Measurements from ENCODE around the gene BANP.
"Not testable (repeated sequence)": the region's sequence is repeated elsewhere in the genome, so short reads cannot be mapped to it uniquely, and the experiment has no call there.

Gene BANP

DNA sequence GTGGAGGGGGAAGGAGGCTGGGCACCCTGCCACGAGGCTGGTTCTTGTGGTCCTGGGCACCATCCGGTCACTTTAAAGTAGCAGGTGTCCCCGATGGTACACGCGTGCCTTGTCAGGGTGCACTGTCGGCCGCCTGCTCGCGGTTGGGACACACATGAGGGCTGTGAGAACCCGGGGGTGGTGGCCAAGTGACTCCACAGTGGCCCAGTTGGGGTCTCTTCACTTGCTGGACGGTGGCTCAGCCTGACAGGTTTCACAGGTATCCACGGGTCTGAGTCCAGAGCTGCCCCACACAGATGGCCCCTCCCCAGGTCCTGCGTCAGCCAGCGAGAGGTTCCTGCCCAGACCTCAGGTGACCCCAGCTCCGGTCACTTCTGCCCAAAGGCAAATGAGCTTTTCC, 137.8 kb downstream of the BANP start:
- not testable (repeated sequence) for DNase-seq

DNA sequence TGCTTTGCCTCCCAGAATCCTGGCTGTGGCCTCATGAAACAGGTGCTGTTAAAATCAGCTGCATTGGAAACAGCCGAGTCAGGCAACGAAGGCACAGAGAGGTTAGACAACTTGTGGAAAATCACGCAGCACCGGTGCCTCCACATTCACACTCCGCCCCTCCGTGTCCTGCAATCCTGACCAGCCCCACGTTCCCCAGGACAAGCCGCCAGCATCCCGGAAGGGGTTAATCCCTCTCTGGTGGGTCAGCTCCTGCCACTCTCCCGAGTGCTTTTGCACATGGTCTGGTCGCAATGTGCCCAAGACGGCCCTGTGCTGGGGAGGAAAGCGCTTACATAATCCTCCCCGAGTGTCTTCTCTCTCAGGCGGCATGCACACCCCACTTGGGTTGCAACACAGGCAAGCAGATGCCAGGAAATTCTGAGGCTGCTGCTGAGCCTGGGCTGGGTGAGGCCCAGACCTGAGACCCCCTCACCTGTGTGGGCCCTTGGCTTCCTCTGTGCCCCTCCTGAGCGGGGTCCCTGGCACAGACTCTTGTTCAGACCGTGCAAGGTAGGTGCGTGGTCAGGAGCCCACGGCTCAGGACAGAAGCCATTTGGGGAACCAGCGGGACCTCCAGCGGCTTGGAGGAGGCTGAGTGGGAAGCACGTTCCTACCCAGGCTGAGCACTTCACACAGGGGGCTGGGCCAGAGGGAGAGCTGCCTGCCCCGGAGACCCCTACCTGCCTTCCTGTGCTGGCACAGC, 138.6 kb downstream of the BANP start:
- DNase-seq: peak; percentile 11 to 16

DNA sequence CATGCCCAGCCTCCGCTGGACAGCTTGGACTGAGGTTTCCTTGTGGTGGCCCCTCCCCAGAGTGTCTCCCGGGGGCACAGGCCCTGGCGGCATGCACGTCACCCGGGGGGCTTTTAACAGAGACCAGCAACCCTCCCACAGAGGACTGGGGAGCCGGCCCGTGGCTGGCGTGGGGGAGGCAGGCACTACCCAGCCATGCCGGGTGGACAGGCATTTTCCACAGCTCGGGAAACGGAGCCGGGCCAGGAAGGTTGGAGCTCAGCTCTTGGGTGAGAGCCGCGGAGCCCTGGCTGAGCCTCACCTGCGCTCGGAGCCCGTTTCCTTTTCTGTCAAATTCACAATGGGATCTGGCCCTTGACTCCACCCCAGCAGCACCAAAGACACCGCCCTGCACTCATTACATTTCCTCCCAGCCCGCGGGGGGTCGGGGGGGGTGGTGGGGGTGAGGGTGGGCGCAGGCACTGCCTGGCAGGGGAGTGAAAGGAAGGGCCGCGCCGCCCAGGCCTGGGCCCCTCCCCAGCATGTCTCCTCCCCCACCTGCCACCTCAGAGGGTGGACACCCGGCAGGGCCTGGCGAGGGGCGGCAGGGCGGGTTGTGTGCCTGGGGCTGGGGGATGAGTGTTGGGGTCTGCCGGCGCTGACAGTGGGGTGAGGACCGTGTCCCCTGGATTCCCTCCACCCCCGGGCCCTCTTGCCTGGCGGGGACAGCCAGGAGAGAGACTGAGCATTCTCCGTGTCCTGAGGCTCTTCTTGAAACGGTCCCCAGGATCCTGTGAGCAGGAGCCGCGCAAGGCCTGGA, 139.3 kb downstream of the BANP start:
- DNase-seq: not testable (repeated sequence)

DNA sequence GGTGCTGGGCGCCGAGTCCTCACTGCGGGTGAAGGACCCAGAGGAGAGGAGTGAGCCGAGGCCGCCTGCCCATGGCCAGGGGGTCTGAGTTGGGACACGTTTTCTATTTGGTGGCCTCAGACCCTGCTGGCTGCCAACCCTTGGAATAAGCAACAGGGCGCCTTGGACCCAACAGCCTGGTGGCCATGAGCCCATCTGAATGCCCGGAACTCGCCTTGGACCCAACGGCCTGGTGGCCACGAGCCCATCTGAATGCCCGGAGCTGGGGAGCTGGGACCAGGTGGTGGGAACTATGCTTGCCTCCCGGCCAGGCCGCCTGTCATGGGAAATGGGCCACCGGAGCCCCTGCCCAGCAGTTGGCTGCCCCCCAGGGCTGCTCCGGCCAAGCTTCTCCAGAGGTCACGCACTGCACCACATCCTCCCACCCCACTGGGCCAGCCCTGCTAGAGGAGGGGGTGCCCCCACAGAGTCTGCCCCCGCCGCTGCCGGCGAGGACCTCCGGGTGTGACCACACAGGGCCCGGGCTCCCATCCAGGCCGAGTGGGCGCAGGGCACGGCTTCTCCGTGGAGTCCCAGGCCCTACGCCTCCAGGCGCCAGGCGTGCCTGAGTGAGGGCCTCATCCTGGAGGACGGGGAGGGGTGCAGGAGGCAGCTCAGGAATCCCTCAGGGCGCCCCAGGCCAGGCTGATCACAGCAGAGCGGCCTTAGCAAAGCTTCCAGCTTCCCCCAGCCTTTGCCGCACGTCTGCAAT, 140.2 kb downstream of the BANP start:
- DNase-seq: peak in 1 of 2 donors; percentile 21

DNA sequence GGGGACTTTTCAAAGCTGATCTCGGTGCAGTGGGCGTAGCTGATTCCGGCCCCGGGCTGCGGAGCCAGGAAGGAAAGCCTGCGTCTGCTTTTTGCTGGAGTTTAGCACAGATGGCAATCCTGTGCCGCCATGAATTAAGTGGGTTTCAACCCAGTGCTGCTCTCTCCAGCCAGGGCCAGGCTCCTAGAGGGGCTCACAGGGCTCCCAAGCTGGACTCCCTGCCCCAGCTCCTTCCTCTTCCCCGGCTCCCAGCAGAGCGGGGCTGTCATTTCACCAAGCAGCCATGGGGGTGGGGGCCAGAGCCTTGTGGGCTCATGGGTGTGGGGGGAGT, 140.7 kb downstream of the BANP start:
- DNase-seq: not testable (repeated sequence)

DNA sequence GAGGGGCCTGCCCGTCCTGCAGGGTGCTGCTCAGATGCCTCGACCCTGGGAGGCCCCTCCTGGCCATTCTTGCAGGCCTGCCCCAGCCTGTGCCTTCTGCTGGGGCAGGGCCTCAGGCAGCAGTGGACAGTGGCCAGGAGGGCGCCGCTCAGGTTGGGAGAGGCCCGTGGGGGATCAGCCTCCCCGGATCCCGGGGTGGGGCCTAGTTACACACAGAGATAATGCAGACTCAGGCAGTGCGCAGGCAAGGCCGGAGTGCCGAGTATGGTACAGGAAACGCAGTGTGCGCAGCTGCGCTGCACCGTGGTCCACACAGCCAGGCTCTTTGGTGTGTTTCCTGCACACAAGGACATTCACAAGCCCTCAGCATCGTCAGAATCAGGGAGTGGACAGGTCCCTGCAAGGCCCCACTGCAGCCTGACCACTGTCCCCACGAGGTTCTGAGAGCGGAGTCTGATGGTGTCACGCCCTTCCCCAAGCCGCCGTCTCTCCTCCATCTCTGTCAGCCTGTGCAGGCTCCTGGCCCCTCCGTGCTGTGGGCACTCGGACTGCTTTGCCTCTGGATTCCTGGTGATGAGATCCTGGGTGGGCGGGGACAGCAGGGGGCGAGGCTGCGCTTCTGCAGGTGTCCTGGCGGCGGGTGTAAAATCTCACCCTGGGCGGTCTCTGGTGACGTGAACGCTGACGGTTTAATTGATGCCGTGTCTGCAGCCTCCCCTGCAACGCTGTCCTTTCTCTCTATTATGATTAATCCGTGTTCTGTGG, 141.7 kb downstream of the BANP start:
- not testable (repeated sequence) for DNase-seq

DNA sequence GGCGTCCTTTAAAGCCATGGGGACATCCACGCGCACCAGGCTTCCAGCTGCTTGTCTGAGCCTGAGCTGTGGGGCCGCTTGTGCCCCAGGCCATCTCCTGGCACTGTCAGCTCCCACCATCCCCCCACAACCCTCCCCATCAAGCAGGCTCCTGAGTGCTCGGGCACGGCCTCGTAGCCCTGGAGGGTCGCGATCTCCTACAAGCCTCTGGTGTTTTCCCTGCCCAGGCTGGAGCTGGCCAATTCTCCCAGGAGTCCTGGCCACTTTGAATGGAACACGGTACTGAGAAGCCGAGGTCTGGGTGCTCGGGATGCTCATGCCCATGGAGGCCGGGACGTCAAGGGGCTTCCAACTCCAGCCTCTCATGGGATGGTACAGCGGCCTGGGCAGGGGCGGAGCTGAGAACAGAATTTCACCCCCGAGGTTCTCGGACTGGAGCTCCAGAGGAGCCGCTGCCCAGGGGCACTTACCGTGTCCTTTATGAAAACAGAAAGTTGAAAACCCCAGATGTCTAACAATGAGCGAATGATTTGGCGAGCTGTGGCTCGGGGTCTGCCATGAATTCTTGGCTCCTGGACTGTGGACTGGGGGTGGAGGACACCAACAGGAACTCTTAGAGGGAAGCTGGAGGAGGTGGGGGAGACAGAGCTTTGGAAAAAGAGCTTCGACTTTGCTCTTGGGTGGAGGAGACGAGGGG, 142.5 kb downstream of the BANP start:
- DNase-seq: not testable (repeated sequence)

DNA sequence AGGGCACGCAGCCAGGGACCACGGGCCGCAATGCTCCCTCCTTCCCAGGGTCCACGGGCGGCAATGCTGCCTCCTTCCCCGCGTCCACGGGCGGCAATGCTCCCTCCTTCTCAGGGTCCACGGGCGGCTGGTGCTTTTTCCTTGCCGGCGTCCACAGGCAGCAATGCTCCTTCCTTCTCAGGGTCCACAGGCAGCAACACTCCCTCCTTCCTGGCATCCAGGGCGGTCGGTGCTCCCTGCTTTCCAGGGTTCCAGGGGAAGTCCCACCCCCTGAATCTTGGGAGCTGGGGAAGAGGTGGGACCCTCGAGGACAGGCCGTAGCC, 143.0 kb downstream of the BANP start:
- not testable (repeated sequence) for DNase-seq

DNA sequence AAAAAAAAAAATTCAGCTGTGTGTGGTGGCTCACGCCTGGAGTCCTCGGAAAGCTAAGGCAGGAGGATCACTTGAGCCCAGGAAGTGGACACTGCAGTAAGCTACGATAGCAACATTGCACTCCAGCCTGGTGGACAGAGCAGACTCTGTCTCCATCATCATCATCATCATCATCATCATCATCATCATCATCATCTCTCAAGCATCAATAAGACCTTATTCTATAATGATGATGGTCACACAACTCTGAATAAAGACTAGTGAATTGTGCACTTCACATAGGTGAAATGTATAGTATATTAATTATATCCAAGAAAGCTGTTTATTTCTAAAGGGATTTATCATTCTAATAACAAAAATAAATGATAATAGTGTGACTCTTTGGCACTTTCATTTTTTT, 143.7 kb downstream of the BANP start:
- DNase-seq: not testable (repeated sequence)

DNA sequence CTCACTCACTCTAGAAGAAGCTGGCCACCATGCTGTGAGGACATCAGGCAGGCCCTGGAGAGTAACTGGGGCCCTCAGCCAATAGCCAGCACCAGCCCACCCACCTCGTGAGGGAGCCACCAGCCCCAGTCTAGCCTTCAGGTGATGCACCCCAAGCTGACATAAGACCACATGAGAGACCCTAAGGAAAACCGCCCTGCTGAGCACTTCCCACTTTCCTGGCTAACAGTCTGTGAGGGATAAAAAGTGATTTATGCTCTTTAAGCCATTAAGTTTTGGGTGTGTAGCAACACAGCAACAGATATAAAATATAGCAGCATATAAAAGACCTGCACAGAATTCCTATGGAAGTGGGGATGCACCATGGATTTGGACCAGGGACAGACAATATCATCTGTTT, 145.4 kb downstream of the BANP start:
- not testable (repeated sequence) for DNase-seq

DNA sequence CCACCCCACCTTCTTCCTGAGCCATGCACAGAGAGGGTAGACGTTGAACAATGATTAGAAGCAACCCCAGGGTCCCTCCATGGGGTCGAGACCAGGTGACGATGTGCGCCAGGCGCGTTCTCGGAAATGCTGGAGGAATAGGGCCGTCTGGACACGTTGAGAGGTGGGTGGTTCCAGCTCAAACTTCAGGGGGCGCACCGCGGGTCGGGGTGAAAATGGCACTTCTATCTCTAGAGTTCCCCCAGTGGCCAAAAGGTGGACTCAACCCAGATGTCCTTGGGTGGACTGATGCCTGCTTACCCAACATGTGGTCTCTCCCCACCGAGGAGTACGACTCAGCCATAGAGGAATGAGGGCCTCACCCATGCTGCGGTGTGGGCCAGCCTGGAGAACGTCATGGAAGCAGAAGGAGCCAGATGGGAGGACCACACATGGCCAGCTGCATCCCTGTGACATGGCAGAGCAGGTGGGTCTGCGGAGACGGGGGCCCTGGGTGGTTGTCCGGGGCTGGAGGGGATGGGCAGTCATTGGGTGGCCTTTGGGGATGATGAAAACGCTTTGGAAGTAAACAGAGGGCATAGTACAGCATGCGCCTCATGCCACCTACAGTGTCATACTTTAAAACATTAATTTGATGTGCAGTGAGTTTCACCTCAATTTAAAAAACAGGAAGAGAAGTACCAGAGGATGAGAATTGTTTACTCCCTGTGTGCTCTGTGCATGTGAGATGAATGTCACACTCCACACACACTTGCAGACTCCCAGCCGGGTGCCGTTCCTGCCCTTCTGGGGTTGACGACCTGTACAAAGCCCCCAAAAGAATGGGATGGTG, 147.7 kb downstream of the BANP start:
- DNase-seq: not testable (repeated sequence)

DNA sequence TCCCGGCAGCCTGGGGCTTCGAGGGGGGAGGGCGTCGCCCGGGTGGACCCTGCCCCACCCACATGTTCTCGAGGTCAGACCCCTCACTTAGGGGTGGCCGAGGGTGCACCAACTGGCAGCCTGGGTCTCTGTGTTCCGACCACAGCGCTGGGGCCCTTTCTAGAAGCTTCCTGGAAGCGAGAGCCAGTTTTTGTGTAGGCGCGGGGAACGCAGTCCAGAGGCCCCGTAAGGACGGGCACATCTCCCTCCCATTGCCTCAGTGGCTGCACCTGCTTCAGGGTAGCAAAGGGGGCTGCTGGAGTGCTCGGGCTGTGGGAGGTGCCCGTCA, 148.3 kb downstream of the BANP start:
- no peak for DNase-seq

DNA sequence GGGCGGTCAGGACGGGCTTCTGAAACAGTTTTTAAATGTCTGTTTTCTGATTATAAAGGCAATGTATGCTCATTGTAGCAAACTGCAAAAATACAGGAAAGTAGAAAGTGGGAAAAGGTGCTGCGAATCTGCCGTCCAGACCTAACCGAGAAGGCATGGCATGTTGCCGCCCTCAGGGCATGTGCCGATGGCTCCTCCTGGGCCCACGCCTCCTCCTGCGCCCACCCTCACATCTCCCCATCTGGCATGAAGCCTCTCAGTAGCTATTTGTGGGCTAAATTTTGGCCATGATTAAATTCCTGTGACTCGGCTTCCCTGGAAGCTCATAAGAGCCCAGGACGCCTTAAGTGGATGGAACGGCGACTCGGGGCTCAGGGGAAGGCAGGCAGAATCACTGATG, 148.7 kb downstream of the BANP start:
- not testable (repeated sequence) for DNase-seq

DNA sequence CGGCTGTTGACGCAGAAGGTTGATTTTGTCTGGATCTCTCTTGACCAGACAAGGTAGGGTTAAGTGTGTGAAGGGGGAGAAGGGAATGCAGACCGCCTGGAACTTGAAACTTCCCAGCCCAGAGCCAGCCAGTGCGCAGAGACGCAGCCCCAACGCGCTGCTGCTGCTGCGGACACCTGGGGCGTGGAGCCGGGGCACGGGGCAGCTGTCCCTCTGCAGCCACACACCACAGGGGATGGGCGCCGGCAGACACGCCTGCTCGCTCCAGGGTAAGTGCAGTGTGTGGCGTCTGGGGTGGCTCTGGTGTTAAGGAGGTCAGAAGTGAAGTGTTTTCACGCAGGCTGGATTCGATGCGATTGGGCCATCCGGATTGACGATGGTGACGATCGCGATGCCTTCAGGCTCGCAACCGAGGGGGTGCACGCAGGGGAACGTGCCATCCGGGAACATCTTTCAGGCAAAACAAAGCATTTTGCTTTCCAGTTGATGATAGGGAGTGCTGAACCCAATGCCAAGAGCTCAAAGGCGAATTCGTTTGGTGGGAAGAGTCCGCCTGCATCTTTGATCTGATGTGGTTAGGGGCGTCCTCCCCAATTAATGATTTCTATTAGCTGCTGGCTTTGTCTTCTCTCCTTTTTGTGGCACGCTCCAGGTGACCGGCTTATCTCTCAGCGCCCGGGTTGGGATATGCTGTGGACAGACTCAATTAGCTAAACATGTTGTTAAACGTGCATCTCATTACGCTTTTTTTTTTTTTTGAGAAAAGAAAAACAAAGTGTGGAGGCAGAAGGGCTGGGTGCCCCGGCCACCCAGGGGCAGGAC, 149.8 kb downstream of the BANP start:
- DNase-seq: not testable (repeated sequence)

DNA sequence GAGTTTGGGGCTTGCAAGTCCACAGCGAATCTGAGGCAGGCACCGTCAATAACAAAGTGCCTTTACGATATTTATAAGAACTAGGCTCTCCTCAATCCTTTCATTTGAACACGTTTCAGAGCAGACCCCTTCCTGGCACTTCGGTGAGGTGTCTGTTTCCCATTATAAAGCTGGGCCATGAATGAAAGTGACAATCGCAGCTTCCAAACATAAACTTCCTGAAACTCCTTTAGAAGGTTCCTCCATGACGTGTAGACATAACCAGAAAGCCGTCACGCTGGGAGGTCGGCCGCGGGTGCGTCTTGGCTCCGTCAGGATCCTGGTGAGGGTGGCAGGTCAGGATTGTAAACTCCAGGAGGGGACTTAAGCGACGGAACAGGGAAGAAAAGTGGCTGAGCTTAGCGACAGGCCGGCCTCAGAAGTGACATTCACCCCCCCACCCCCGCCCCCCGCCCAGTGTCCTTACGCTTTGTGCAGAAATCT, 150.4 kb downstream of the BANP start:
- DNase-seq: not testable (repeated sequence)

DNA sequence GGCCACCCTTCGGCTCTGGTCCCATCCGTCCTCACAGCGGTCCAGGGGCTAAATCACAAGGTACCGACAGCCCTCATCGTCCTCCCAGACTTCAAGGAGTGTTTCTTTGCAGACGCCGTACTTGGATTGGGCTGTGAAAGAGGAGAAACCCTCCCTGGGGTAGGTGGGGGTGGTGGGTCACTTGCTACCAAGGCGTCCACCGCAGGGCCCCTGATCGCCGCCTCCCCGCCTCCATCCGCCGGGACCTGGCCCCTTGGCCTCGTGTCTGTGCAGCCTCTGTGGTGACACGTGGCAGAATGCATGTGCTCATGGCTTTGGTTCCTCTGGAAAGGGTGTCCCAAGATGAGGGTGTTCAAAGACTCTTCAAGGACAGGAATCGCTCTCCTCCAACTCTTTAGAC, 151.4 kb downstream of the BANP start:
- DNase-seq: no peak

DNA sequence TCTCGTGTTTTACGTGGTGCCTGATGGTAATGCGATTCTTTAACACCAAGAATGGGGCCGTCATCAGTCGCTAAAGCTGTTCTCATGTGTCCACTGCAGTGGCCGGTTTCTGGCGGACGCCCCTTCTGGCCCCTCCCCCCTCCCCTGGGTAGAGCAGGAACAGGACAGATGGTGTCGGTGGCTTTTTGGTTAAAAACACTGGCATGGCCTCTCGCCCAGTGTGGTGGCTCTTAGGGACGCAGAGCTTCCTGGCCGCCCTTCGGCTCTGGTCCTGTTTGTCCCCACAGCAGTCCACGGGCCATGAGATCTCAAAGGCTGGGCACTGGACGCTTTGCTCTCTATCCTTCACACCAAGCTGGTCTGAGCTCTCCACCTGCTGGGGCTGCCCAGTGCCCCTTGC, 151.8 kb downstream of the BANP start:
- DNase-seq: no peak

DNA sequence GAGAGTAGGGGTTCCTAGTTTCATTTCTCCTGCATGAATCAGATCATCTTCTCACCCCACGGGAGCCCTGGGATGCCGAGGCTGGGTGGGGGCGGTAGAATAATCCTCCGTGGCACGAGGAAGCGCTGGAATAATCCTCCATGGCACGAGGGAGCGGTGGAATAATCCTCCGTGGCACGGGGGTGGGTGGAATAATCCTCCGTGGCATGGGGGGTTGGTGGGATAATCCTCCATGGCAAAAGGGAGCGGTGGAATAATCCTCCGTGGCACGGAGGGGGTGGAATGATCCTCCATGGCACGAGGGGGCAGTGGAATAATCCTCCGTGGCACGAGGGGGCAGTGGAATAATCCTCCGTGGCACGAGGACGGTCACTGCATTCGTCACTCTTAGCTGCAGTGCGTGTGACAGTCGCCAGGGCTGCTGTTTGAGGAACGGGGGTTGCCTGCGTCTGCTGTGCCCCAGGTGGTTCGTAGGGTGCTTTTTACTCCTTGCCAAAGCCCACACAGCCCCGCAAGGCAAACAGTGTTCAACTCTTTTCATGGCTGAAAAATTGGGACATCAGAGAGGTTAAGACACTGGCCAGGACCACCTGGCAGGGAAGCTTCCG, 152.5 kb downstream of the BANP start:
- no peak for DNase-seq

DNA sequence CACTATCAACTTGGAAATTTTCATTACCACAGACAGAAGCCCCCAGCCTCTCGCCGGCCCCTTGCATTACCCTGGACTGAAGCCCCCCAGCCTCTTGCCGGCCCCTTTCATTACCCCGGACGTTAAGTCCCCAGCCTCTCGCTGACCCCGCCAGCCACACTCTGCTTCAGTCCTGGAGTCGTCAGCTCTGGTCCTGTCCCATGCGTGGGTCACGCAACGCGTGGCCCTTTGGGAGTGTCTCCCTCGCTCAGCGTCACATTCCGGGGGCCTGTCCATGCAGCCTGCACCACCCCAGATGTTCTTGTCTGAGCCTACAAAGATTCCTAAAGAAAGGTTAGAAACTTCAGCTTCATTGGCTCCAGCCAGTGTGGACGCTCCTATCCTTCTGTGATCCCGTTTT, 153.1 kb downstream of the BANP start:
- DNase-seq: not testable (repeated sequence)

DNA sequence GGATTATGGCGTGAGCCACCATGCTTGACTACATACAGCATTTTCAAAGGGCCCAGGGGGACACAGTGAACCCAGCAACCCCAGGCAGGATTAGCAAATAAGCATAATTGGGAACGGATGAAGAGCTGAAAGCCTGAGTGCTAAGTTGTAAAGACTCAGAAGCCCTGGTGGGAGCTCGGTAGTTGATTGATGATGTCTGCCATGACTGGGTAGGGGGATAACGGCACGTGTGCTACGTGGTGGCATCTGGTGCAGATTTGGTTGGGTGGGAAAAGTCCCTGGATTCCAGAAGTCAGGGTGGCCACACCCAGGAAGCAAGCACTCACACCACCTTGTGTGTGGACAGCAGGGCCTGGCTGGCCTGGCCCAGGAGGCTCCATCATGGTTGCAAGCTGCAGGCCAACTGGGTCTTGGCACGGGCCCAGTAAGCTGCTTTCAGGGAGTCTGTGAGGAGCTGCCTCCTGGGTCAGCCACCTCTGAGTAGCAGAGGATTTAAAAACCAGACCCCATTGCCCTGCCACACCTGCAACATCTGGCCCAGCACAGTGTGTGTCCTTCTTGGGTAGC, 154.4 kb downstream of the BANP start:
- not testable (repeated sequence) for DNase-seq

Measured in hippocampal formation (tissue), 2 donors.